MM.1S (cell line): Measurements from ENCODE around the gene SGSM1.

Experiments
- DNase-seq: peaks from one replicate; pipeline ENCODE4 v3.0.0-alpha.2; 2015
- H2AFZ ChIP-seq: fragments of 300-600 bp; sonication (generic); 2 replicates; pipeline ENCODE4 v1.6.0; 2016; ENCODE audit warnings: antibody characterized with exemption, low read length
- H3F3A ChIP-seq: fragments of 300-600 bp; sonication (generic); 2 replicates; pipeline ENCODE4 v1.6.1; 2016; ENCODE audit warnings: mild to moderate bottlenecking, antibody characterized with exemption, low read length, moderate library complexity, mixed read lengths; ENCODE audit not compliant: insufficient read depth
- H3K27ac ChIP-seq: fragments of 300-600 bp; sonication (generic); 2 replicates; pipeline ENCODE4 v1.5.1; 2016; ENCODE audit warnings: mild to moderate bottlenecking, low read length
- H3K27me3 ChIP-seq: fragments of 300-600 bp; sonication (generic); replicated peaks from 2 replicates; pipeline ENCODE4 v1.6.0; 2016; ENCODE audit warnings: low read length; ENCODE audit not compliant: insufficient read depth
- H3K36me3 ChIP-seq: fragments of 300-600 bp; sonication (generic); replicated peaks from 2 replicates; pipeline ENCODE4 v1.6.1; 2016; ENCODE audit warnings: mild to moderate bottlenecking, low read length, mixed read lengths; ENCODE audit not compliant: insufficient read depth
- H3K4me1 ChIP-seq: fragments of 300-600 bp; sonication (generic); 2 replicates; pipeline ENCODE4 v1.6.1; 2016; ENCODE audit warnings: low read length, mixed read lengths
- H3K4me2 ChIP-seq: fragments of 300-600 bp; sonication (generic); 2 replicates; pipeline ENCODE4 v1.6.0; 2016; ENCODE audit warnings: low read depth, low read length
- H3K4me3 ChIP-seq: fragments of 300-600 bp; sonication (generic); 2 replicates; pipeline ENCODE4 v1.5.1; 2016; ENCODE audit warnings: low read length, mixed read lengths
- H3K79me2 ChIP-seq: fragments of 300-600 bp; sonication (generic); 2 replicates; pipeline ENCODE4 v1.6.1; 2016; ENCODE audit warnings: mixed run types, low read length, mixed read lengths
- H3K9ac ChIP-seq: fragments of 300-600 bp; sonication (generic); 2 replicates; pipeline ENCODE4 v1.6.1; 2016; ENCODE audit warnings: low read length, mixed read lengths
- H3K9me2 ChIP-seq: fragments of 300-600 bp; sonication (generic); replicated peaks from 2 replicates; pipeline ENCODE4 v1.6.1; 2016; ENCODE audit warnings: mild to moderate bottlenecking, low read length, mixed read lengths; ENCODE audit not compliant: insufficient read depth
- H3K9me3 ChIP-seq: fragments of 300-600 bp; sonication (generic); replicated peaks from 2 replicates; pipeline ENCODE4 v1.6.1; 2016; ENCODE audit warnings: mild to moderate bottlenecking, low read length, mixed read lengths; ENCODE audit not compliant: insufficient read depth
- H4K20me1 ChIP-seq: fragments of 300-600 bp; sonication (generic); 2 replicates; pipeline ENCODE4 v1.6.1; 2016; ENCODE audit warnings: mild to moderate bottlenecking, low read length, moderate library complexity, mixed read lengths; ENCODE audit not compliant: insufficient read depth
- CTCF ChIP-seq: fragments of 300-600 bp; sonication (generic); IDR thresholded peaks from 2 replicates; pipeline ENCODE4 v1.5.1; 2016; ENCODE audit warnings: antibody characterized with exemption, low read length, mixed read lengths
- EZH2 ChIP-seq: fragments of 300-600 bp; sonication (generic); optimal IDR thresholded peaks from 2 replicates; pipeline ENCODE3; 2017; ENCODE audit warnings: low read depth, mild to moderate bottlenecking, antibody characterized with exemption, low read length, mixed read lengths
- EZH2phosphoT487 ChIP-seq: fragments of 300-600 bp; sonication (generic); IDR thresholded peaks from 2 replicates; pipeline ENCODE4 v1.6.1; 2018; ENCODE audit warnings: antibody characterized with exemption, low read length

SGSM1 gene

GRCh38 chr22:24957043-24957442 is 151.0 kb downstream of the SGSM1 start:
- Histone ChIP-seq H3K27ac (no peak overlapping the region), H3F3A (no peaks in the 10 kb centered on the region), H3K27me3 (peaks cover 19% of the 10 kb centered on the region), H2AFZ (no peak overlapping the region), H3K36me3 (no peaks in the 10 kb centered on the region), H3K9me2 (no peaks in the 10 kb centered on the region), H4K20me1 (no peaks in the 10 kb centered on the region), H3K9me3 (no peaks in the 10 kb centered on the region), H3K4me2 (no peak overlapping the region), H3K4me3 (no peak overlapping the region), H3K4me1 (0 out of 2 replicates have a peak, but pooled peaks cover 4% of the 10 kb centered on the region), H3K79me2 (no peaks in the 10 kb centered on the region), H3K9ac (no peak overlapping the region)
- DNase-seq: no peak
- TF ChIP-seq EZH2: no peak
- TF ChIP-seq CTCF: no peak
- no peak for TF ChIP-seq EZH2phosphoT487

GRCh38 chr22:24961217-24961844 is 155.3 kb downstream of the SGSM1 start:
- Histone ChIP-seq H3K4me1 (no peaks in the 10 kb centered on the region; the same call in 1 of the 2 replicates), H3K4me3 (no peak overlapping the region), H3K36me3 (no peaks in the 10 kb centered on the region), H3K9me3 (no peaks in the 10 kb centered on the region), H3K27ac (no peak overlapping the region), H3F3A (no peaks in the 10 kb centered on the region), H2AFZ (no peak overlapping the region), H3K27me3 (no peaks in the 10 kb centered on the region), H3K4me2 (no peak overlapping the region), H3K9me2 (no peaks in the 10 kb centered on the region), H4K20me1 (no peaks in the 10 kb centered on the region), H3K9ac (no peak overlapping the region), H3K79me2 (no peaks in the 10 kb centered on the region)
- no peak for DNase-seq
- TF ChIP-seq EZH2phosphoT487: no peak
- TF ChIP-seq EZH2: no peak
- TF ChIP-seq CTCF: no peak

- Histone ChIP-seq H3K4me3 (no peak overlapping the region), H3K79me2 (no peaks in the 10 kb centered on the region), H3K9ac (no peak overlapping the region), H2AFZ (no peak overlapping the region), H4K20me1 (no peaks in the 10 kb centered on the region), H3K27ac (no peak overlapping the region), H3K36me3 (no peaks in the 10 kb centered on the region), H3F3A (no peaks in the 10 kb centered on the region), H3K27me3 (no peaks in the 10 kb centered on the region), H3K4me2 (no peak overlapping the region), H3K9me2 (no peaks in the 10 kb centered on the region), H3K9me3 (no peaks in the 10 kb centered on the region), H3K4me1 (no peaks in the 10 kb centered on the region; the same call in none of the 2 replicates)
- TF ChIP-seq EZH2phosphoT487: no peak
- TF ChIP-seq CTCF: no peak
- TF ChIP-seq EZH2: no peak
- no peak for DNase-seq
Measured at GRCh38 chr22:24962094-24962493, 156.1 kb downstream of the SGSM1 start.
